HG03064 (cell line): ENCODE measurements around the gene GPN1.
A peak's percentile ranks its signal among the peaks of the same experiment; 100 is the strongest.
"Not testable (repeated sequence)": the region's sequence is repeated elsewhere in the genome, so short reads cannot be mapped to it uniquely, and the experiment has no call there.

Source experiments
- ATAC-seq: cut with Tn5 transposase; IDR thresholded peaks from one replicate; pipeline ENCODE4 v1.9.1; 2021; ENCODE audit warnings: low read depth; ENCODE audit not compliant: unreplicated experiment

Gene GPN1

DNA sequence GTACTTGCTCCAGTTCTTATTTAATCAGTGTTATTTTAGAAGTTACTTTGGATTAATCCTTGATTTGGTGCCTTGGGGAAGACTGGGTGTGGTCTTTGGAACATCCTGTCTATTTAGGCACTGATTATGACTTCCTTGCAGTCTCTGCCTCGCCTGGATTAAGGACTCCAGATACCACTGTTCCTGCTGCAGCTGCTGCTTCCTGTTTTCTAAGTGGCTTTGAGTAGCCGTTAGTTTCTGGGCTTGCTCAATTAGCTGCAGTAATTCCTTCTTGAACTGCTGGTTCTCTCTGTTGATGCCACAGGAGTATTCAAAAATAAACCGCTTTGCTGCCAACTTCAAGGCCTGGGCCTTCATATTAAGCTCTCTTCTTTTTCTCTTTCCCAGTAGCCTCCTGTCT, 1.9 kb upstream of the GPN1 start:
- ATAC-seq = not testable (repeated sequence)

- ATAC-seq = peak; percentile 14
Measured at GRCh38 chr2:27627963-27628766, 685 bp upstream of the GPN1 start.

- ATAC-seq = not testable (repeated sequence)
Measured at GRCh38 chr2:27630257-27630656, 1.4 kb downstream of the GPN1 start.

DNA sequence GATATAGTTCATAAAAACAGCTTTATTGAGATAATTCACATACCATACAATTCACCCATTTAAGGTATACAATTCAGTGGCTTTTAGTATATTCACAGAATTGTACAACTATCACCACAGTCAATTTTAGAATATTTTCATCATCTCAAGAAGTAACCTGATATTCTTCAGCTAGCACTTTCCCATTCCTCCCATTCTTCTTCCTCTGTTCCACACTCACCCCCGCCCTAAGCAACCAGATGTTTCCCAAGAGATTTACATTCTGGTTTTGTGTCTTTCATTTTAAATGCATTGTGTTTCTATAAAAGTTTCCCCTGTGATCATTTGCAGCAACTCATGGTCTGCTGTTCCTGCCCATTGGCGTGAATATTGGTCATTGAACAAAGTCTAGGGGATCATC, 5.4 kb downstream of the GPN1 start:
- ATAC-seq = no peak

DNA sequence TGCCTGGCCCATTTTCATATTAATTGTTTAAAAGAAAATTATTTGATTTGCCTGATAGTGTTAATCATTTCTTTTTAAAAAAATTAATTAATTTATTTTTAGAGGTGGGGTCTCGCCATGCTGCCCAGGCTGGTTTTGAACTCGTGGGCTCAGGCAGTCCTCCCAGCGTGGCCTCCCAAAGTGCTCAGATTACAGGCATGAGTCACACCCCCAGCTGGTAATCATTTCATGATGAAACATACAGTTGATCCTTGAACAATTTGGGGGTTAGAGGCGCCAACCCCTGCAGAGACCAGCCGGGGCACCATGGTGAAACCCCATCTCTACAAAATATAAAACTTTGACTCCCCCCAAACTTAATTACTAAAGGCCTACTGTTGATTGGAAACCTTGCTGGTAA, 7.9 kb downstream of the GPN1 start:
- no peak for ATAC-seq

DNA sequence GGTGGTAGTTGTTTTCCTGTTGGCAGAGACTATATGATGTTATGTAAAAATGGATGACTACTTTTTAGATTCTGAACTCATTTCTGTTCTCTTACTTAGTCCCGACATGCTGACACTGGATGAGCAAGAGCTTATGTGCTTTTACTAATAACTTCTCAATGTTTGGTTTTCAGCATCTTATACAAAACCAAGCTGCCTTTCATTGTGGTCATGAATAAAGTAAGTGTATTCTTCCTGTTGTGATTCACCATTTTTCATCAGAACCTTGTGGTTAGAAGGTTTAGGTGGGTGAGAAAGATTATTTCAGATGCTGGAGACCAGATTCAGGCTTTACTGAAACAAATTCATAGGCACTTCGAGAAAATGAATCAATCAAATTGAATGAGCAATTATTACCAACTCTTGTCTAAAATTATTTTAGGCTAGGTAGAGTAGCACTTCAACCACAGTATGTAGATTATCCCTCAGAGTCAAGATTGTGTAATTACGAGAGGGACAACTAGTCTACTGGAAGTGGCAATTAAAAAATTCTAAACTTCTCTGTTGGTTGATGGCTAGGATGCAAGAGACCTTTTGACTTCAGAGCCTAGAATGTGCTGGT, 9.3 kb downstream of the GPN1 start:
- no peak for ATAC-seq

DNA sequence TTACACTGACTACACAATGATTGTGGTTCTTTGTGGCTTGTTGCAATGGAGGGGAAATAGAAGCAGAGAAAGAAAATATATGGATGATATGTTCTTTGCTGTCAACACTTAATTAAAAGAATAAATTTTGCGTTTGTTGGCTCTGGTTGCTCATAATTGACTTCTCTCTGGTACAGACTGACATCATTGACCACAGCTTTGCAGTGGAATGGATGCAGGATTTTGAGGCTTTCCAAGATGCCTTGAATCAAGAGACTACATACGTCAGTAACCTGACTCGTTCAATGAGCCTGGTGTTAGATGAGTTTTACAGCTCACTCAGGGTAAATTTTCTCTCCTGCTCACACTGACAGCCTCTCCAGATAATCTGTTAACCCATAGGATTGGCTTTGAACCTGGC, 9.9 kb downstream of the GPN1 start:
- no peak for ATAC-seq

DNA sequence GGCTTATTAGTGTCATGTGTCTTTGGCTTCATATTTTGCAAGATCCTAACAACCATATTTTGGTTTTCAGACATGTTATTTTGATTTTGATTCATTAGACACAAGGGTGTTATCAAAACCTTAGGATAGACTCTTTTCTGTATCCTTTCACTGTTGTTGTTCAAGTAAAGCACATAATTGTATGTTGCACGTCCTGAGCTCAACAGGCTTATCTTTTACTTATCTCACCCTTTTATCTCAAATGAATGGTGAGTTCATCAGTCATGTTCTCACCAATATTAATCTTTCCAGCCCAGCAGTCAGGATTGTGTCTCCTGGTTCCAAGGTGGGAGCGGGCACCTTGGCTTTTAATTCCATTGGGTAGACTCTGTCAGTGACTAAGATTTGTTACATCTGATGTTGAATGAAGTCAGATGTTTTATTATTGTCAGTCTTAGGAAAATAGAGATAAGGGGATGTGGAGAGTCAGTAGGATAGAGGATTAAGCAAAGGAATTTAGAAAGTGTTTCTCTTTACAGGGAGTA, 11.9 kb downstream of the GPN1 start:
- no peak for ATAC-seq

DNA sequence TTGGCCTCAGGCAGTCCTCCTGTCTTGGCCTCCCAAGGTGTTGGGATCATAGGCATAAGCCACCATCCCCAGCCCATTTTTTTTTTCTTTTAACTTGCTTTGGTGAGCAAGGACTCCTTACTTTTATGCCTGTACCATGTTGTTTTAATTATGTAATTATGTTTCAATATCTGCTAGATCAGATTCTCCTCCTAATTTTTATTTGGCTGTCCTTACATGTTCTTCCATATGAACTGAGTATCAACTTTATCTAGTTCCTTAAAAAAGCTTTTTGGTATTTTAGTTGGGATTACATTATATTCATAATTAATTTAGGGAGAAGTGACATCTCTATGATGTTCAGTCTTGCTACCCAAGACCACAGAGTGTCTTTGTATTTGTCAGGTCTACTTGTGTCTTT, 16.3 kb downstream of the GPN1 start:
- no peak for ATAC-seq

DNA sequence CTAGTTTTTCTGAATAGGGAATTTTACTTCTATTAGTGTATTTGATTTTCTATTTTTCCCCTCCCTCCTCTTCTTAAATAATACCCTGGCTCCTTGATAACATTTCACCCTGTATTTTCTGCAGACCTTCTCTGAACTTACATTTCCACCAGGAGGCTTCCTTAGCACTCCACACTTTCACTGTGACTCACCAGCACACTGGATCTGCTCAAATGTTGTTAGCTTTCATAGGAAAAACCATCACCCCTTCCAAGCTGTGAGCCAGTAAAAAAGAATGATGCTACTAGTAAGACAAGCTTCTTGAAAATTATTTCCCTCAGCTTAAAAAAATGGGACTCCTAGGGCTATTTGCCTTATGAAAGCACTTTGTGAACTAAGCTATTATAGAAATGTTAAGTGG, 18.4 kb downstream of the GPN1 start:
- no peak for ATAC-seq

DNA sequence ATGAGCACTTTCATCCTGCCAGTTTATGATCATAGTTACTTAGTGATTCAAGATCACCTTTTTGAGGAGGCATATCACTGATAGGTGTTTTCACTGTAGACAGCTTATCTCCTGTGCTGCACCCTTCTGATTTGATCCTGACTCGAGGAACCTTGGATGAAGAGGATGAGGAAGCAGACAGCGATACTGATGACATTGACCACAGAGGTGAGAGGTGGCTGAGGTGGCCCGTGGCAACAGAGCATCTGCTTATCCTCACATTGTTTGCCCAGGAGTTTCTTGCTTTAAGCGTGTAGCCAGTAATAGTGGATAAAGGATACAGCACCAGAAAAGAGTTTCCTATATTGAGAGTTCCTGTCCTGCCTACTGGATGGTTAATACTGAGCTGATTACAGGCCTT, 18.9 kb downstream of the GPN1 start:
- ATAC-seq = no peak

- ATAC-seq = no peak
Measured at GRCh38 chr2:27651056-27651455, 22.2 kb downstream of the GPN1 start.

DNA sequence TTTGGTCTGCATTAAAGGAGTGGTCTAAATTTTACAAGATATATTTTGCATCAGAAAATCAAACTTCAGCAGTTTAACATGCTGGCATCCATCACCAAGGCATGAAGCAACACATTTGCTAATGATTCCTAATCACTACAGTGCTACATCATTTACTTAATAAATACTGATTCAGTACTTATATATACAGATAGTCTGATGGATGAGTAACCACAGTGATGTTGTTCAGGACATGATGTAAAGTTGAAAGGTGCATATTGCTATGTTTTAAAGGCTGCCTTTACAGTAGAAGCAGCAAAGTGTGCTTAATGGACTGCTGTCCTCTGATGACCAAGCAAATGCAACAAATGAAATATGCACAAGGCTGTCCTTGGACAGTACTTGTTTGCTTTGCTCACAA, 23.5 kb downstream of the GPN1 start:
- no peak for ATAC-seq

- no peak for ATAC-seq
Measured at GRCh38 chr2:27652790-27653189, 23.9 kb downstream of the GPN1 start.

DNA sequence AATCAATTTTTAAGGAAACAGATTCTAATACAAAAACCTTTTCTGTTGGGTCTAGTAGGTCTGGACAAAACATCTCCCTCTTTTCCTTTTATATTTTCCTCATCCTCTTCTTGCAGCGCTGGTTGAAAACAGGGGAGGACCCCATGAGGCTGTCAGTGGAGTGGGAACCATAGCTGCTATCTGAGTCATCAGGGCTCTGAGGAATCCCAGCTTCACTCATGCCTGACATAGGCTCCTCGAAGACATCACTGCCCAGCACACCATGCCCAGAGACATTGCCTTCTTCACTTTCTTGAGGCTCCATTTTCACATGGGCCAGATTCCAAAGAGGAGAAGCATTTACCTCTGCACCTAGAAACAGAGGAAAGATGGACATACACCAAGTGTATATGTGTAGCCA, 24.5 kb downstream of the GPN1 start:
- ATAC-seq = no peak

DNA sequence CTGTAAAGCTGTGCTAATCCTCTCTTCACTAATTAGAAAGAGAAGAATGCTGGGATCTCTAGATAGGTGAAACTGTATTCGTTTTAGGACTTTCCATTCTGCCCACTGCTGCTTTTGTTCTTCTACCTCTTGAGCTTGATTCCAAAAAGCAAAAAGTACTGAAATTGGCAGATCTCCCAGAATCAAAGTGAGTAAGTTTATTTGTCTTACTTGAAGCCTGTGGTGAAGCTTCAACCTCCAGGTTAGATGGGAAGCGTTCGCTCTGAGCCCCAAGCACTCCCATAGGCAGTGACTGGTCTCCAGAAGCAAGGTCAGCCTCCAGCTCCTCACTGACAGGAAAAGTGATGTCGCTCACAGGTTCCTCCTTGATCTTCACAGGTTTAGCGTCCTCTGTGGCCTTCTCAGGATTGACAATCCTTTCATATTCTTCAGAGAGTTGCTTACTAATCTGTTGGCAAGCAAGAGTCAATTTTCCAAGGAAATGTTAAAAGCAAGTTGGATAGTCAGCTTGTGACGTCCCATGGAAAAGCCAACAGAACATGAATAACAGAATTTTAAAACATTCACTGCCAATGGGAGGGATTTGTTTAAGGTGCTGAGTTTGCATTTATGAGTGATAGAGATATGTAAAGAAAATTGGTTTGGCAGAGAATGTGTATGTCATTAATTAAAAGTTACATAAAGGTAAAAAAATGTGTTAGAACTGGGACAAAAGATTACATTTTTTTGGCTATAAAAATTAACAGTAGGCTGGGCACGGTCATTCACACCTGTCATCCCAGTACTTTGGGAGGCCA, 26.5 kb downstream of the GPN1 start:
- ATAC-seq = no peak

DNA sequence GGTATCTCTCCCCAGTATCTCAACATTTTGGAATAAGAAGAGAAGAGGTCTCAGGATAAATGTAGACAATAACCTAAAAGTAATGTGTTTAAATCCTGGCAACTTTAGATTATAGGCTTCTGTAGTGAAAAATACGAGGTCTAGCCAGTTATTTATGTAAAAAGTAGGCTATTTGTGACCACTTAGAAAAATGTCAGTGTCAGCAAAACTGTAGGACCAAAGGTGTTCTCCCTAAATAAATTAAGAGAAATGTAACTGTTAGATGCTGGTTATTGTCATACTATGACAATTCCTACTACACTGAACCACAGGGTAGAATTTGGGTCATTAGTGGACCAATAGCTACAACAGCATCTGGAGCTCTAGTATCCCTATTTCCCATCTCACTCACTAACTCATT, 32.5 kb downstream of the GPN1 start:
- ATAC-seq = no peak

DNA sequence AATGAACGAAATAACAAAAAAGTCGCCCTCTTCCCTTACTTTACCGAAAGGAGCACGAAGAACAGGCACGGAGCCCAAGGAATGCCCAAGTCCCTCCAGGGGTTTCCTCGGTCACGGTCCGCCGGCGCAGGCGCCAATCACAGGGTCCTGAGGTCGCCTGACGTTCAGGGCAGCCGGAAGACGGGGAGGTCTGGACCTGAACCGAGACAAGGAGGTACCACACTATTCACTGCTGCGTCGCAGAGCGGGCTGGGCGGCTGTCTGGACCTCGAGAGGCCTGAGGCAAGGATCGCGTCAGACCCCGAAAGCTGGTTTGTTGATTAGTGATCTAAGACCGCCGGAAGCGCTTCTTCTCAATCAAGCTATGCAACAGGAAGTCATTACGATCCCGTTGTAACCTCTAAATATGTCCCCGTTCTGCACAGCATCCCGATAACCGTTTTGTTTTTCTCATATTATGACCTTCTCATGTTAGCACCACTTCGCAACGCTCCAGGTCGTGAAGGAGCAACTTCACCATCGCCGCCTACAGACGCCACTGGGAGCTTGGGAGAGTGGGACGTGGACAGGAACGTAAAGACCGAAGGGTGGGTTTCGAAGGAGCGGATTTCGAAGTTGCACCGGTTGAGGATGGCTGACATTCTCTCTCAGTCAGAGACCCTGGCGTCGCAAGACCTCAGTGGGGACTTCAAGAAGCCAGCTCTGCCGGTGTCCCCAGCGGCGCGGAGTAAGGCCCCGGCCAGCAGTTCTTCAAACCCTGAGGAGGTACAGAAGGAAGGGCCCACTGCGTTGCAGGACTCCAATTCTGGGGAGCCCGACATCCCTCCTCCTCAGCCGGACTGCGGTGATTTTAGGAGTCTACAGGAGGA, 34.7 kb downstream of the GPN1 start, which contains the start of the genes SLC4A1AP and SUPT7L:
TSS of gene SLC4A1AP (plus strand) at position 605 of the 869 bp plus-strand sequence. CDS start at position 631, 26 bp downstream.
TSS of gene SUPT7L (minus strand) at position 330 of the 869 bp plus-strand sequence. CDS start 1,422 bp downstream, outside the sequence.
- peak; percentile 59 for ATAC-seq

GRCh38 chr2:27664154-27664574, 35.3 kb downstream of the GPN1 start:
- peak; percentile 3 for ATAC-seq
